ENCODE measurements around the gene IP6K1. TPM values are rescaled to one million over a fixed set of nuclear protein-coding genes. Genes with fewer than 3 reads are reported as not detected.

The IP6K1 gene
- total and polyA plus RNA-seq, 2 experiments from 2014 or later = 10.7 to 35.5 TPM

DNA sequence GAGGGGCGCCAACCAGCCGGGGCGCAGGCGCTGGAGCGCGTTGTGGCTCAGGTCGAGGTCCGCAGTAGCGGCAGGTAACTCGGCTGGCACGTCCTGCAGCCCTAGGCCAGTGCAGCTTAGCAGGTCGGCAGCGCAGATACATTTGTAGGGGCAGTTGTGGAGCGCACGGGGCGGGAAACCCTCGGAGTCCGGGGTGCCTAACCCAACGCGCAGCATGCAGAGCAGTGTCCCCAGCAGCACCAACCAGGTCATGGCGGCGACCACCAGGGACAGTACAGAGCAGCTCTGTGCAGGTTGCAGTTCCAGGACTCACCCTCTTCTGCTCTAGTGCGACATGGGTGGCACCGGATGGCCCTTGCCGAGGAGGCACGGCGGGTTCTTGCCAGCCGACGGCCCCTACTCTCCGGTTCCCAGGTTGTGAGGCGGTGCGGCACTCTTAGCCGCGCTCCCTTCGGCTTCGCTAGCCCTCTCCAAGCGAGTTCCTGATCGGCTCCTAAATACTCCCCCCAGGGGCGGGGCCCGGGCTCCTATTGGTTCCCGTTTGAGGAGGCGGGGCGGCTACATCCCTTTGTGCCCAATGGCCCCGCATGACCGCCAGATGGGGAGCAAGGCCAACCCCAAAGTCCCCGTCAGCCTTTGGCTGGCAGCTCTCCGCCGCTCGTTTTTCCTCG, 67.0 kb downstream of the IP6K1 start, which contains the start of gene AMIGO3:
TSS of gene AMIGO3 (minus strand) at position 471 of the 671 bp plus-strand sequence. CDS start at position 252, 219 bp downstream.
- Histone ChIP-seq H4K20me1 (replicated peaks; ENCODE audit: insufficient read depth) (peaks cover 7% of the 10 kb centered on the region; the same call in 1 of the 2 replicates), H3F3A (replicated peaks; ENCODE audit: low read depth) (peaks cover 9% of the 10 kb centered on the region), H3K27me3 (ENCODE audit: insufficient read depth) (no peaks in the 10 kb centered on the region), H3K4me2 (peak within 1 kb of the TSS; percentile 95), H3K36me3 (ENCODE audit: insufficient read depth) (peaks cover 5% of the 10 kb centered on the region; the same call in 1 of the 2 replicates), H3K9me2 (ENCODE audit: insufficient read depth) (no peaks in the 10 kb centered on the region), H3K4me1 (ENCODE audit: insufficient read depth) (no peaks in the 10 kb centered on the region; the same call in 1 of the 2 replicates), H2AFZ (0 out of 2 replicates have a peak within 1 kb of the TSS, but pooled peaks have one; percentile 56), H3K27ac (ENCODE audit: low read depth) (peak within 1 kb of the TSS; percentile 27; the same call in 1 of the 2 replicates), H3K4me3 (peak within 1 kb of the TSS; percentile 77), H3K79me2 (replicated peaks; ENCODE audit: insufficient read depth) (no peaks in the 10 kb centered on the region; the same call in 1 of the 2 replicates)
- TF ChIP-seq POLR2AphosphoS5 (IDR thresholded peaks at IDR 0.05; ENCODE audit: low read depth) (peak; percentile 93), CREB1 (CRISPR knock-in tag; IDR thresholded peaks at IDR 0.05; ENCODE audit: low read depth) (no peak), EZH2 (IDR thresholded peaks at IDR 0.05; ENCODE audit: low read depth, unreplicated experiment) (no peak)
- TF ChIP-seq, protein P1, sequence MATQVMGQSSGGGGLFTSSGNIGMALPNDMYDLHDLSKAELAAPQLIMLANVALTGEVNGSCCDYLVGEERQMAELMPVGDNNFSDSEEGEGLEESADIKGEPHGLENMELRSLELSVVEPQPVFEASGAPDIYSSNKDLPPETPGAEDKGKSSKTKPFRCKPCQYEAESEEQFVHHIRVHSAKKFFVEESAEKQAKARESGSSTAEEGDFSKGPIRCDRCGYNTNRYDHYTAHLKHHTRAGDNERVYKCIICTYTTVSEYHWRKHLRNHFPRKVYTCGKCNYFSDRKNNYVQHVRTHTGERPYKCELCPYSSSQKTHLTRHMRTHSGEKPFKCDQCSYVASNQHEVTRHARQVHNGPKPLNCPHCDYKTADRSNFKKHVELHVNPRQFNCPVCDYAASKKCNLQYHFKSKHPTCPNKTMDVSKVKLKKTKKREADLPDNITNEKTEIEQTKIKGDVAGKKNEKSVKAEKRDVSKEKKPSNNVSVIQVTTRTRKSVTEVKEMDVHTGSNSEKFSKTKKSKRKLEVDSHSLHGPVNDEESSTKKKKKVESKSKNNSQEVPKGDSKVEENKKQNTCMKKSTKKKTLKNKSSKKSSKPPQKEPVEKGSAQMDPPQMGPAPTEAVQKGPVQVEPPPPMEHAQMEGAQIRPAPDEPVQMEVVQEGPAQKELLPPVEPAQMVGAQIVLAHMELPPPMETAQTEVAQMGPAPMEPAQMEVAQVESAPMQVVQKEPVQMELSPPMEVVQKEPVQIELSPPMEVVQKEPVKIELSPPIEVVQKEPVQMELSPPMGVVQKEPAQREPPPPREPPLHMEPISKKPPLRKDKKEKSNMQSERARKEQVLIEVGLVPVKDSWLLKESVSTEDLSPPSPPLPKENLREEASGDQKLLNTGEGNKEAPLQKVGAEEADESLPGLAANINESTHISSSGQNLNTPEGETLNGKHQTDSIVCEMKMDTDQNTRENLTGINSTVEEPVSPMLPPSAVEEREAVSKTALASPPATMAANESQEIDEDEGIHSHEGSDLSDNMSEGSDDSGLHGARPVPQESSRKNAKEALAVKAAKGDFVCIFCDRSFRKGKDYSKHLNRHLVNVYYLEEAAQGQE (IDR thresholded peaks at IDR 0.05; ENCODE audit: unreplicated experiment) = no peak
- TF ChIP-seq, protein P2, sequence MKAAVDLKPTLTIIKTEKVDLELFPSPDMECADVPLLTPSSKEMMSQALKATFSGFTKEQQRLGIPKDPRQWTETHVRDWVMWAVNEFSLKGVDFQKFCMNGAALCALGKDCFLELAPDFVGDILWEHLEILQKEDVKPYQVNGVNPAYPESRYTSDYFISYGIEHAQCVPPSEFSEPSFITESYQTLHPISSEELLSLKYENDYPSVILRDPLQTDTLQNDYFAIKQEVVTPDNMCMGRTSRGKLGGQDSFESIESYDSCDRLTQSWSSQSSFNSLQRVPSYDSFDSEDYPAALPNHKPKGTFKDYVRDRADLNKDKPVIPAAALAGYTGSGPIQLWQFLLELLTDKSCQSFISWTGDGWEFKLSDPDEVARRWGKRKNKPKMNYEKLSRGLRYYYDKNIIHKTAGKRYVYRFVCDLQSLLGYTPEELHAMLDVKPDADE (IDR thresholded peaks at IDR 0.05) = peak; percentile 17; the same call in 1 of the 2 replicates
- TF ChIP-seq, protein P3, sequence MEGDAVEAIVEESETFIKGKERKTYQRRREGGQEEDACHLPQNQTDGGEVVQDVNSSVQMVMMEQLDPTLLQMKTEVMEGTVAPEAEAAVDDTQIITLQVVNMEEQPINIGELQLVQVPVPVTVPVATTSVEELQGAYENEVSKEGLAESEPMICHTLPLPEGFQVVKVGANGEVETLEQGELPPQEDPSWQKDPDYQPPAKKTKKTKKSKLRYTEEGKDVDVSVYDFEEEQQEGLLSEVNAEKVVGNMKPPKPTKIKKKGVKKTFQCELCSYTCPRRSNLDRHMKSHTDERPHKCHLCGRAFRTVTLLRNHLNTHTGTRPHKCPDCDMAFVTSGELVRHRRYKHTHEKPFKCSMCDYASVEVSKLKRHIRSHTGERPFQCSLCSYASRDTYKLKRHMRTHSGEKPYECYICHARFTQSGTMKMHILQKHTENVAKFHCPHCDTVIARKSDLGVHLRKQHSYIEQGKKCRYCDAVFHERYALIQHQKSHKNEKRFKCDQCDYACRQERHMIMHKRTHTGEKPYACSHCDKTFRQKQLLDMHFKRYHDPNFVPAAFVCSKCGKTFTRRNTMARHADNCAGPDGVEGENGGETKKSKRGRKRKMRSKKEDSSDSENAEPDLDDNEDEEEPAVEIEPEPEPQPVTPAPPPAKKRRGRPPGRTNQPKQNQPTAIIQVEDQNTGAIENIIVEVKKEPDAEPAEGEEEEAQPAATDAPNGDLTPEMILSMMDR (conservative IDR thresholded peaks at IDR 0.05; ENCODE audit: low read depth in 2 of 2) = peak; percentile 36 to 41
- H3K36me3 Mint-ChIP-seq (ENCODE audit: low read depth) = peaks cover 25% of the 10 kb centered on the region
- peak within 1 kb of the TSS; percentile 88 for H3K27ac Mint-ChIP-seq
- DNase-seq (ENCODE audit: low spot score) (peak; percentile 99), ATAC-seq (peak; percentile 58)
- H3K27me3 Mint-ChIP-seq (ENCODE audit: insufficient read depth, low read depth, poor library complexity) = peaks cover 40% of the 10 kb centered on the region
- peaks cover 19% of the 10 kb centered on the region for H3K4me1 Mint-ChIP-seq
- H3K4me3 Mint-ChIP-seq = peak within 1 kb of the TSS; percentile 85
- H3K9me3 Mint-ChIP-seq = peaks cover 6% of the 10 kb centered on the region; the same call in 1 of the 3 replicates

All from GM23338 (cell line).